T-helper 17 cell (primary cell): ENCODE measurements around the gene APOL1. TPM values are rescaled to one million over a fixed set of nuclear protein-coding genes. Genes with fewer than 3 reads are reported as not detected.
"Not testable (repeated sequence)": the region's sequence is repeated elsewhere in the genome, so short reads cannot be mapped to it uniquely, and the experiment has no call there.

Source experiments
- ATAC-seq: fragments of 150-1000 bp; cut with Tn5 transposase; 2 replicates; pipeline ENCODE4 v1.10.0; 2021; ENCODE audit warnings: mild to moderate bottlenecking, moderate library complexity
- DNase-seq, 3 donors: peaks; one replicate each; pipeline versions ENCODE4 v3.0.0 to v3.0.0-alpha.2; 2020 to 2021
- H3K9me3 ChIP-seq: one replicate; pipeline ENCODE4 v1.7.0; 2013; ENCODE audit warnings: low read length, mild to moderate bottlenecking; ENCODE audit not compliant: control insufficient read depth, poor library complexity, severe bottlenecking
- H3K27ac Mint-ChIP-seq: one replicate; pipeline ENCODE4 v1.8.0; 2022; ENCODE audit warnings: mild to moderate bottlenecking, moderate library complexity, mixed read lengths
- H3K27me3 Mint-ChIP-seq: one replicate; pipeline ENCODE4 v1.8.0; 2022; ENCODE audit warnings: mixed read lengths
- H3K36me3 Mint-ChIP-seq: one replicate; pipeline ENCODE4 v1.8.0; 2022; ENCODE audit warnings: low read depth, mixed read lengths
- H3K4me1 Mint-ChIP-seq: one replicate; pipeline ENCODE4 v1.8.0; 2022; ENCODE audit warnings: mild to moderate bottlenecking, mixed read lengths
- H3K4me3 Mint-ChIP-seq: one replicate; pipeline ENCODE4 v1.8.0; 2022; ENCODE audit warnings: mild to moderate bottlenecking, moderate library complexity, mixed read lengths
- total RNA-seq, 4 donors: library from RNA in 2 of 4; stranded (reverse) in 2 of 4; gene quantifications; one replicate each; pipeline ENCODE4 v1.2.3 and lab custom pipeline; 2022 to 2026

Gene APOL1
- total RNA-seq, 2 donors from 2014 or later: 12.5 to 15.0 TPM

DNA sequence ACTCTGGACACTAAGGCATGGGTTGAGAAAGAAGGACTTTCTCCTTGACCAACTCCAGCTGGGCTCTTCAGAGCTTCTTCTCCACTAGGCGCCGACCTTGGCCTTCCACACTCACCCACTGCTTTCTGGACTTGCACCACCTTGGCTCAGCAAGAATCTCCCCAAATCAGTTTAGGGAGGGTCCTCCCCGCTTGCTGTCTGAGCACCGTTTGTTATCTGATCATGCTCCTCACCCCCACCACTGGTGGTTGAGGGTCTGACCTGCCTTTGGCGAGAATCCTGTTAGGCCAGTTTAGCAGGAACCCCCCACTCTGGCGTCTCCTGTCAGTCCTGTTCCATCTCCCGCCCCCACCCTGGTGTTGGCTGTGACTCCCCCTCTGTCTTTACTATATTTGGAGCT lies 24.0 kb upstream of the APOL1 start:
- no peaks in the 10 kb centered on the region for H3K9me3 ChIP-seq
- H3K36me3 Mint-ChIP-seq: peaks cover 4% of the 10 kb centered on the region
- H3K27ac Mint-ChIP-seq: no peak overlapping the region
- ATAC-seq (no peak), DNase-seq (no peak)
- no peak overlapping the region for H3K4me3 Mint-ChIP-seq
- H3K4me1 Mint-ChIP-seq: peaks cover 5% of the 10 kb centered on the region
- no peaks in the 10 kb centered on the region for H3K27me3 Mint-ChIP-seq

DNA sequence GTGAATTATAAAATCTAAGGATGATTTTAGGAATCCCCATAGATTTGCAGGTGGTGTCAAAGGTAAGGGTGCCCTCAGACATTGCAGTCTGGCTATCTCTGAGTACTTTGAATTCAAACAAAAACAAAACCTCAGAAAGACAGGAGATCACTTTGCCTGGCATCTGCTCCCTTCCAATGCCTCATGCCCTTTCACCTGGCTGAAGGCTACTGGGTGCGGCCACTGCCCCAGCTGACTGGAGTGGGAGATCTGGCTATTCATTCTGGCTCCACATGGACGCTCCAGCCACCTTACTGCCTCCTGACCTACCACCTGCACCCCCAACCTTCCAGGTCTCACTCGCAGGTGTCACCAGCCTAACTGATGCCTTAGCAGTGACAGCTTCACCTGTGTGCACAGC lies 23.3 kb upstream of the APOL1 start:
- not testable (repeated sequence) for H3K4me3 Mint-ChIP-seq, H3K27me3 Mint-ChIP-seq, H3K9me3 ChIP-seq, H3K36me3 Mint-ChIP-seq, DNase-seq, H3K27ac Mint-ChIP-seq, ATAC-seq
- H3K4me1 Mint-ChIP-seq: peaks cover 12% of the 10 kb centered on the region

GRCh38 chr22:36231051-36231450 lies 21.9 kb upstream of the APOL1 start:
- Mint-ChIP-seq H3K4me1 (peaks cover 21% of the 10 kb centered on the region), H3K27ac (peak overlapping the region; percentile 87)
- not testable (repeated sequence) for H3K27me3 Mint-ChIP-seq, H3K9me3 ChIP-seq, H3K4me3 Mint-ChIP-seq, ATAC-seq, DNase-seq, H3K36me3 Mint-ChIP-seq

GRCh38 chr22:36232715-36233401 lies 20.1 kb upstream of the APOL1 start:
- Mint-ChIP-seq H3K4me1 (peaks cover 35% of the 10 kb centered on the region), H3K27me3 (no peaks in the 10 kb centered on the region), H3K27ac (no peak overlapping the region), H3K4me3 (no peak overlapping the region), H3K36me3 (peaks cover 9% of the 10 kb centered on the region)
- no peak for ATAC-seq
- DNase-seq: no peak
- H3K9me3 ChIP-seq: no peaks in the 10 kb centered on the region

DNA sequence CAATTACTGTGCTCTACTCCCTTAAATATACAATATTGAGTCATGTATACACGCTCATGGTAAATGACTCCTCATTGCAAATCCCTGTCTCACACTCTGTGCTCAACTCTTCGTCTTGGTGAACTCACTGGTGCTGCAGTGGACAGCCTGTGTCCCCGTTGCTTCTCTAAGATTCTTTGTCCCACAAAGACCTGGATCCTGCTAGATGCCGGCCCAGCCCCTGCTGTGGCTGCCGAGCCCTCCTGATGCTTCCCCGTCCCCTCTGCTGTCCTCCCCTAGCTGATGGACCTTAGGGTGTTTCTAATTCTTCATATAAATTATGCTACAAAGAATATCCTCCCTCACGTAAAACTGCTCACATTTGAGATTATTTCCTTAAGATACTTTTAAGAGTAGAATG lies 19.1 kb upstream of the APOL1 start:
- Mint-ChIP-seq H3K36me3 (peaks cover 9% of the 10 kb centered on the region), H3K4me3 (no peak overlapping the region), H3K4me1 (peaks cover 40% of the 10 kb centered on the region), H3K27me3 (no peaks in the 10 kb centered on the region), H3K27ac (peak overlapping the region; percentile 99)
- DNase-seq (no peak), ATAC-seq (no peak)
- H3K9me3 ChIP-seq: no peaks in the 10 kb centered on the region

DNA sequence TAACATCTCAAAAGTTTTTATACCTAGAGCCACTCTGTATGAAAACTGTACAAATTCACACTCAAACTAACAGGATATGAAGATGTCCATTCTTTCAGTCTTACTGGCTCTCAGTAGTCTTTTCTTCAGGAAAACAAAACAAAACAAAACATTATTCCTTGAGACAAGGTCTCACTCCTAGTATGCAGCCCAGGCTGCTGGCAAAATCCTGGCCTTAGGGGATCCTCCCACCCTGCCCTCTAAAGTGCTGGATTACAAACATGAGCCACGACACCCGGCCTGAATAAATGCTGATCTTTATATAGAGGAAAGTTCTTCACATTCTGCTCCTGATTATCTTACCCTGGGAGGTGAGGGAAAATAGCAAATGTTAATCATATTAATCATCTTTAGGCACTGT lies 18.7 kb upstream of the APOL1 start:
- H3K27me3 Mint-ChIP-seq: no peaks in the 10 kb centered on the region
- H3K4me1 Mint-ChIP-seq: peaks cover 43% of the 10 kb centered on the region
- DNase-seq: no peak
- peak overlapping the region; percentile 39 for H3K4me3 Mint-ChIP-seq
- H3K9me3 ChIP-seq: no peaks in the 10 kb centered on the region
- peak overlapping the region; percentile 99 for H3K27ac Mint-ChIP-seq
- ATAC-seq: no peak
- peaks cover 11% of the 10 kb centered on the region for H3K36me3 Mint-ChIP-seq

- ATAC-seq: no peak
- no peak for DNase-seq
- peaks cover 50% of the 10 kb centered on the region for H3K4me1 Mint-ChIP-seq
- peak overlapping the region; percentile 99 for H3K27ac Mint-ChIP-seq
- H3K36me3 Mint-ChIP-seq: peaks cover 11% of the 10 kb centered on the region
- H3K4me3 Mint-ChIP-seq: peak overlapping the region; percentile 39
- H3K27me3 Mint-ChIP-seq: no peaks in the 10 kb centered on the region
- no peaks in the 10 kb centered on the region for H3K9me3 ChIP-seq
Measured at GRCh38 chr22:36234919-36235318, 18.0 kb upstream of the APOL1 start.

DNA sequence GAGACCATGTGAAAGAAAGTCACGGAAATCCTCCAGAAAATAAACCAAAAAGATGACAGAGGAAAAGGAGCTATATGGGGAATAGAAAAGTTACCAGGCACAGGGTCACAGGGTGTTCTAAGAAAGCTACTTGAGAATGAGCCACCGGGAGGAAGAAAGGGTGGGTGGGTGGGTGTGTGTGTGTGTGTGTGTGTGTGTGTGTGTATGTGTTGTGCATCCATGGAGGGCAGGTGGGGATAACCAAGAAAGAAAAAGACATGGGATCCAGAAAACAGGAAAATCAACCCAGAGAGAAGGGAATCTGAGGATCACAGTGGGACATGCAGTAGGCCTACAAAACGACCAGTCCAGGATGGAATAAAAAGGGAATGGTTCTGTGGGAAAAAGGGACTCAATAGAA lies 17.3 kb upstream of the APOL1 start:
- H3K27ac Mint-ChIP-seq: peak overlapping the region; percentile 99
- no peaks in the 10 kb centered on the region for H3K9me3 ChIP-seq
- peak overlapping the region; percentile 74 for H3K4me3 Mint-ChIP-seq
- peaks cover 11% of the 10 kb centered on the region for H3K36me3 Mint-ChIP-seq
- DNase-seq (no peak), ATAC-seq (no peak)
- H3K4me1 Mint-ChIP-seq: peaks cover 53% of the 10 kb centered on the region
- no peaks in the 10 kb centered on the region for H3K27me3 Mint-ChIP-seq

- Mint-ChIP-seq H3K4me1 (peaks cover 53% of the 10 kb centered on the region), H3K4me3 (peak overlapping the region; percentile 99), H3K27ac (peak overlapping the region; percentile 99), H3K27me3 (no peaks in the 10 kb centered on the region), H3K36me3 (peaks cover 11% of the 10 kb centered on the region)
- ATAC-seq: no peak
- no peak for DNase-seq
- H3K9me3 ChIP-seq: no peaks in the 10 kb centered on the region
Measured at GRCh38 chr22:36236388-36237319, 16.3 kb upstream of the APOL1 start.

GRCh38 chr22:36237462-36238372 lies 15.2 kb upstream of the APOL1 start:
- no peaks in the 10 kb centered on the region for H3K9me3 ChIP-seq
- Mint-ChIP-seq H3K27me3 (no peaks in the 10 kb centered on the region), H3K4me3 (peak overlapping the region; percentile 99), H3K27ac (peak overlapping the region; percentile 99), H3K4me1 (peaks cover 50% of the 10 kb centered on the region), H3K36me3 (peaks cover 9% of the 10 kb centered on the region)
- ATAC-seq (no peak), DNase-seq (no peak)

- Mint-ChIP-seq H3K27me3 (no peaks in the 10 kb centered on the region), H3K36me3 (peaks cover 9% of the 10 kb centered on the region), H3K27ac (peak overlapping the region; percentile 99), H3K4me3 (peak overlapping the region; percentile 99), H3K4me1 (peaks cover 50% of the 10 kb centered on the region)
- DNase-seq (no peak), ATAC-seq (no peak)
- H3K9me3 ChIP-seq: no peaks in the 10 kb centered on the region
Measured at GRCh38 chr22:36238373-36239149, 14.4 kb upstream of the APOL1 start.

DNA sequence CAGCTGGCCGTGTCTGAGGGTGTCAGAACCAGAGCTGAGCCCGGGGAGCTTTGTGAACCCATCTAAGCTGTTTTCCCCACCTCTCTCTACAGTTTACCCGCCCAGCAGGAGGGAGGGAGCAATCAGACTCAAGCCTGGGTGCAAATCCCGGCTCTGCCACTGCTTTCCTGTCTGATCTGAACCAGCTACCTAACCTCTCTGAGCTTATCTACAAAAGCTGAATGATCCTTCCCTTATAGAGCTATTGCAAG lies 13.9 kb upstream of the APOL1 start:
- Mint-ChIP-seq H3K27me3 (no peaks in the 10 kb centered on the region), H3K4me1 (peaks cover 47% of the 10 kb centered on the region), H3K27ac (peak overlapping the region; percentile 99), H3K4me3 (peak overlapping the region; percentile 99), H3K36me3 (peaks cover 9% of the 10 kb centered on the region)
- H3K9me3 ChIP-seq: no peaks in the 10 kb centered on the region
- no peak for DNase-seq
- ATAC-seq: peak; percentile 47
